MCF 10A (cell line): ENCODE results near the gene ICE1. TPM values are rescaled to one million over a fixed set of nuclear protein-coding genes. Genes with fewer than 3 reads are reported as not detected.

Experiments
- BruUV-seq: library from RNA; stranded (reverse); fragments of 400-500 nt; replicated peaks from 2 replicates; lab custom pipeline; 2021; lab: Mats Ljungman, UMichigan
- CTCF ChIA-PET: fragments of 300-600 bp; sonication (Branson Sonifier 250); formaldehyde crosslinking; extraction: SDS; loops from one replicate; lab custom pipeline; 2021; ENCODE audit warnings: antibody characterized with exemption, inconsistent platforms; lab: Yijun Ruan, JAX
- POLR2A ChIA-PET: fragments of 300-600, 350-650 bp; sonication (Branson Sonifier 250); formaldehyde crosslinking; extraction: SDS; loops from one replicate; lab custom pipeline; 2020; ENCODE audit warnings: antibody characterized with exemption, inconsistent platforms; lab: Yijun Ruan, JAX
- DNase-seq: peaks from one replicate; pipeline ENCODE4 v3.0.0-alpha.2; 2018; ENCODE audit not compliant: unreplicated experiment
- H3K27ac Mint-ChIP-seq: one replicate; pipeline ENCODE4 v1.8.0; 2022; ENCODE audit warnings: mild to moderate bottlenecking, low read depth, mixed read lengths; ENCODE audit not compliant: unreplicated experiment
- H3K27me3 Mint-ChIP-seq: one replicate; pipeline ENCODE4 v1.8.0; 2022; ENCODE audit warnings: mixed read lengths; ENCODE audit not compliant: insufficient read depth, unreplicated experiment
- H3K36me3 Mint-ChIP-seq: one replicate; pipeline ENCODE4 v1.8.0; 2022; ENCODE audit warnings: mild to moderate bottlenecking, moderate library complexity, mixed read lengths; ENCODE audit not compliant: insufficient read depth, unreplicated experiment
- H3K4me1 Mint-ChIP-seq: one replicate; pipeline ENCODE4 v1.8.0; 2022; ENCODE audit warnings: mixed read lengths; ENCODE audit not compliant: insufficient read depth, unreplicated experiment
- H3K4me3 Mint-ChIP-seq: one replicate; pipeline ENCODE4 v1.8.0; 2022; ENCODE audit warnings: mild to moderate bottlenecking, moderate library complexity, mixed read lengths; ENCODE audit not compliant: unreplicated experiment
- H3K9me3 Mint-ChIP-seq: one replicate; pipeline ENCODE4 v1.8.0; 2022; ENCODE audit warnings: mixed read lengths; ENCODE audit not compliant: unreplicated experiment
- intact Hi-C: fragments of 100-400 bp; cut with micrococcal nuclease; formaldehyde crosslinking; loops from 2 replicates; pipeline ENCODE4 v1.14.1; 2022
- total RNA-seq: library from RNA; stranded (reverse); gene quantifications from 2 replicates; pipeline ENCODE4 v1.2.3, GENCODE V29; 2022
- TF ChIP-seq, protein P1 (sequence below): fragments of 200-600 bp; IDR thresholded peaks from one replicate; pipeline ENCODE4 v1.8.0; 2022; ENCODE audit warnings: antibody characterized with exemption, mild to moderate bottlenecking; ENCODE audit not compliant: unreplicated experiment

The ICE1 gene
- total RNA-seq, 1 experiment from 2014 or later, result 28.4 TPM

DNA sequence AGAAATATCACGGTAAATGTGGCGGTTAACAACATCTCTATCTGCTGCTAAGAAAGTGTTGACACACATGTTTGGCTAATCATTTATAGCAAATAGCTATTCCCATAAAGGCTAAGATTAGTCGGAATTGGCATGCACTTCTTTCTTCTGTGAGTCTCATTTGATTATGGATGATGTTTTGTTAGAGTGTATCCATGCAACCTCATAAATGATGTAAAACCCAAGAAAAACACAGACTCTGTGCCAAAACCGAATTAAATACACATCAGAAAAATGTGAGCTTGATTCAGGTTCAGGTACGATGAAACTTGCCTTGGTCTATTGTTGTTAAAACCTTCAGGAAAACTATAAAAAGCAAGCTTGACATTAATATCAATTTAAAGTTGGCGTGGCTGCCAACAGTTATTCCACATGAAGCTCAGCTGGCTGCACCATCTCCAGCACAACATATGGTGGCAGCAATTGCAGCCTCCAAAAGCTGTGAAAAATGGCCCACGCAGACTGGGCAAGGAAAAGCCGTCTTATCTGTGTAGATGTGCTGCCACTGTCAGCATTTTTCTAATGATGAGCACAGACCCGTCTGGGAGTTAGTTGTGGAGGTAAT, 41.1 kb upstream of the ICE1 start:
- intact Hi-C loops, result no loop called here
- H3K9me3 Mint-ChIP-seq, result no peaks in the 10 kb centered on the region
- H3K36me3 Mint-ChIP-seq, result no peaks in the 10 kb centered on the region
- BruUV-seq, result no TSS peak
- no peak overlapping the region for H3K27ac Mint-ChIP-seq
- H3K4me3 Mint-ChIP-seq, result no peak overlapping the region
- CTCF ChIA-PET, result interaction anchor here (0.6 to 1.1 kb wide), 3 partner anchors 12 to 111 kb away, joined by 3 to 5 read pairs (median 3); no protein-coding TSS in a partner anchor
- H3K27me3 Mint-ChIP-seq, result no peaks in the 10 kb centered on the region
- POLR2A ChIA-PET, result no interaction called here
- no peak for DNase-seq
- no peaks in the 10 kb centered on the region for H3K4me1 Mint-ChIP-seq
- TF ChIP-seq, protein P1, sequence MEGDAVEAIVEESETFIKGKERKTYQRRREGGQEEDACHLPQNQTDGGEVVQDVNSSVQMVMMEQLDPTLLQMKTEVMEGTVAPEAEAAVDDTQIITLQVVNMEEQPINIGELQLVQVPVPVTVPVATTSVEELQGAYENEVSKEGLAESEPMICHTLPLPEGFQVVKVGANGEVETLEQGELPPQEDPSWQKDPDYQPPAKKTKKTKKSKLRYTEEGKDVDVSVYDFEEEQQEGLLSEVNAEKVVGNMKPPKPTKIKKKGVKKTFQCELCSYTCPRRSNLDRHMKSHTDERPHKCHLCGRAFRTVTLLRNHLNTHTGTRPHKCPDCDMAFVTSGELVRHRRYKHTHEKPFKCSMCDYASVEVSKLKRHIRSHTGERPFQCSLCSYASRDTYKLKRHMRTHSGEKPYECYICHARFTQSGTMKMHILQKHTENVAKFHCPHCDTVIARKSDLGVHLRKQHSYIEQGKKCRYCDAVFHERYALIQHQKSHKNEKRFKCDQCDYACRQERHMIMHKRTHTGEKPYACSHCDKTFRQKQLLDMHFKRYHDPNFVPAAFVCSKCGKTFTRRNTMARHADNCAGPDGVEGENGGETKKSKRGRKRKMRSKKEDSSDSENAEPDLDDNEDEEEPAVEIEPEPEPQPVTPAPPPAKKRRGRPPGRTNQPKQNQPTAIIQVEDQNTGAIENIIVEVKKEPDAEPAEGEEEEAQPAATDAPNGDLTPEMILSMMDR, result no peak

DNA sequence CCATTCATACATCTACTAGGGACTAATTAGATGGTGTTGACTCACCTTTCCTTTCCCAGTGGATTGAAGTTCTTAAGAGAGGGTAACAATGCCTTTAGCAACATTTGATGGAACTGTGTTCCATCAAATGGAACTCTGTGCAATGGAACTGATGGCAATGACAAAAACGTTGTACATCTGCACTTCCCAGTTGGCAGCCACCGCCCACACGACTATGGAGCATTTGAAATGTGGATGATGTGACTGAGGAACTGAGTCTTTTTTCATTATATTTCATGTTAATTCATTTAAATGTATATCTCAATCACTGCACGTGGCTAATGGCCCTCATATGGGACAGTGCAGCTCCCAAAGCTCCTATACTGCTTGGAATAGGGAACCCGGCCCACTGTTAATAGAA, 39.0 kb upstream of the ICE1 start:
- Mint-ChIP-seq H3K36me3 (no peaks in the 10 kb centered on the region), H3K4me1 (no peaks in the 10 kb centered on the region), H3K27me3 (no peaks in the 10 kb centered on the region), H3K27ac (no peak overlapping the region), H3K4me3 (no peak overlapping the region), H3K9me3 (no peaks in the 10 kb centered on the region)
- BruUV-seq, result no TSS peak
- POLR2A ChIA-PET, result no interaction called here
- TF ChIP-seq, protein P1, result no peak
- intact Hi-C loops, result no loop called here
- no peak for DNase-seq
- CTCF ChIA-PET, result interaction anchor here (0.7 to 1.4 kb wide), 2 partner anchors 13 to 14 kb away, joined by 3 to 5 read pairs; no protein-coding TSS in a partner anchor

DNA sequence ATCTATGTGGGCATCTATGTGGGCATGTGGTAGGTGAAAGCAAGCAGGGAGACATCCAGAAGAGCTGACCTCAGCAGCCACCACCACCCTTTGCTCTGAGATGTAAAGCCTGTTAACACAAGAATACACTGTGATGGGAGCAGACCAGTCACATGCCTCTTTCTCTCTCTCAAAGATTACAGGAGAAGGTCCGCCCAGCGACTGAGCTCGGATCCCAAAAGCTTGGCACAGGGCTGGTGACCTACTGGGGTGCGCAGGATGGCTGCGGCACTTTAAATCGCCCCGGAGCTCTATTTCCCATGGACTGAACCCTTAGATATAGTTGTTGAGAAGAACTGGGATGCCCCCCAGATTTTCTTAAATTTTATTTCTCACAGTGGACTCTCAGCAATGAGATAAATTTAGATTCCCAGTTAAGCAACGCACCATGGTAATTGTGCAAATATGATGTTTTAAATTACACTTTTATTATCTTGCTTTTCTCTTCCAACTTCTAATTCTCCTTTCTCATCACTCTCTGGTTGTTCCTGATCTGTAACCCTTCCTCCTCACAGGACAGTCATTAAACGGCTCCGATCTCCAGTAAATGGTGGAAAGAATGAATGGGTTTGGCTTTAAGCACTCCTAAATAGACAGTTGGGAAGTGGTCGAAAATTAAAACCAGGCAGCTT, 37.7 kb upstream of the ICE1 start:
- DNase-seq, result no peak
- H3K4me3 Mint-ChIP-seq, result no peak overlapping the region
- H3K4me1 Mint-ChIP-seq, result no peaks in the 10 kb centered on the region
- no peak overlapping the region for H3K27ac Mint-ChIP-seq
- no TSS peak for BruUV-seq
- H3K27me3 Mint-ChIP-seq, result no peaks in the 10 kb centered on the region
- intact Hi-C loops, result no loop called here
- H3K36me3 Mint-ChIP-seq, result no peaks in the 10 kb centered on the region
- H3K9me3 Mint-ChIP-seq, result no peaks in the 10 kb centered on the region
- CTCF ChIA-PET, result interaction anchor here (0.9 to 1.4 kb wide), 4 partner anchors 11 to 244 kb away, joined by 3 to 5 read pairs (median 4); no protein-coding TSS in a partner anchor
- TF ChIP-seq, protein P1, result no peak
- POLR2A ChIA-PET, result no interaction called here

DNA sequence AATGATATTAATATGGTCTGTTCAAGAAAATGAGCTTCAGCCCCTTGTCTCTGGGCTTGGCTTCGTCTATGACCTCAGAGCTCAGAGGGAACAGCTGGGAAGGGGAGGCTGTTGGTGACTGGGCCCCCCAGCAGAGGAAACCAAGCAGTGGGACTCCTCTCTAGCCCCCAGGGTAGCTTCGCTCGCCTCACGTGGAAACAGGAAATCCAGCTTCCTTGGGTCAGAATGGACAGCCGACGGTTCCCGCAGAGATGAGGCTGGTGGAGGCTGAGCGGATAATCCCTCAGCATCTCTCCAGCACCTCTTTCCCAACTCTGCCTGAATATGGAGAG, 37.2 kb upstream of the ICE1 start:
- POLR2A ChIA-PET, result no interaction called here
- no peak for DNase-seq
- CTCF ChIA-PET, result interaction anchor here (0.6 to 1.1 kb wide), 3 partner anchors 10 to 244 kb away, joined by 3 to 4 read pairs (median 3); no protein-coding TSS in a partner anchor
- Mint-ChIP-seq H3K9me3 (no peaks in the 10 kb centered on the region), H3K4me1 (no peaks in the 10 kb centered on the region), H3K4me3 (no peak overlapping the region), H3K27me3 (no peaks in the 10 kb centered on the region), H3K27ac (no peak overlapping the region), H3K36me3 (no peaks in the 10 kb centered on the region)
- intact Hi-C loops, result no loop called here
- TF ChIP-seq, protein P1, result no peak
- BruUV-seq, result no TSS peak
